ENCODE measurements around the gene PPP3R1. TPM values are rescaled to one million over a fixed set of nuclear protein-coding genes. Genes with fewer than 3 reads are reported as not detected.
A peak's percentile ranks its signal among the peaks of the same experiment; 100 is the strongest.

Gene PPP3R1
- total RNA-seq, 5 donors from 2014 or later (not counting 1 experiment from before 2014, with no cell fraction given), result 53.2 to 65.0 (median 57.7) TPM

DNA sequence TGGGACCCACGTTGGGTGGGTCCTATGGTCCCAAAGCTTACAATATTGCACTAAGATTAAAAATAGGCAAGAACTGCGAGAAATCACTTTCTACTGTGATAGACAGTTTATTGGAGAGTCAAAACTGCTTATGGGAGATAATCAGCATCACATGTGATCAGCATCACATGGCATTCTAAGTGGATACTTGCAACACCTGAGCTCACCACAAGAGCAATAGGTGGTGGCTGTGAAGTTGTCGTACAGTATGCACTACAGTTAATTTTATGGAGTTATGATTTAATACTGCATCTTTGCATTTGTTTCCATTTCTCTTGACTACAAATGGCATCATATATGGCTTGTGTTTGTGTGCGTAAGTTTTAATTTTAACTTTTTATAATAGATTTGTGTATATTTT, 83.0 kb downstream of the PPP3R1 start:
- DNase-seq, result no peak
- Mint-ChIP-seq H3K27ac (no peak overlapping the region), H3K36me3 (peaks cover 27% of the 10 kb centered on the region), H3K4me3 (no peak overlapping the region), H3K4me1 (peaks cover 23 to 29% (median 26%) of the 10 kb centered on the region in 3 donors), H3K9me3 (no peaks in the 10 kb centered on the region), H3K27me3 (no peaks in the 10 kb centered on the region)
- H3K4me3 ChIP-seq (ENCODE audit: control insufficient read depth in 1 of 2, extremely low read depth in 1 of 2, low read length in 1 of 2), result no peak overlapping the region
- ChIA-PET CTCF (interaction anchor here in 1 of 2 donors (1.0 to 1.7 kb wide), 4 partner anchors 14 to 81 kb away, joined by 3 to 6 read pairs (median 4); no protein-coding TSS in a partner anchor), POLR2A (interaction anchor here (0.5 to 1.0 kb wide), 3 partner anchors 17 to 56 kb away, joined by 5 to 7 read pairs (median 5); no protein-coding TSS in a partner anchor)
- H3K27ac ChIP-seq (ENCODE audit: low read length), result no peak overlapping the region
- WGBS (ENCODE audit: insufficient coverage), result no CpG with 5 or more reads among the region's 4 CpGs
- no peaks in the 10 kb centered on the region for H3K27me3 ChIP-seq (replicated peaks in 1 of 2; ENCODE audit: control insufficient read depth in 2 of 2, extremely low read depth in 1 of 2, insufficient read depth in 2 of 2, low read length in 1 of 2)
- H3K4me1 ChIP-seq (ENCODE audit: control insufficient read depth in 1 of 2, extremely low read depth in 1 of 2, insufficient read depth in 2 of 2, low read length in 2 of 2), result no peaks in the 10 kb centered on the region
- no peaks in the 10 kb centered on the region for H3K9me3 ChIP-seq
- H3K36me3 ChIP-seq (ENCODE audit: control insufficient read depth in 2 of 2, extremely low read depth in 1 of 2, insufficient read depth in 1 of 2, low read length in 1 of 2), result peaks cover 5 to 52% of the 10 kb centered on the region in 2 donors
- no peak for ATAC-seq (replicated peaks in 1 of 4)

DNA sequence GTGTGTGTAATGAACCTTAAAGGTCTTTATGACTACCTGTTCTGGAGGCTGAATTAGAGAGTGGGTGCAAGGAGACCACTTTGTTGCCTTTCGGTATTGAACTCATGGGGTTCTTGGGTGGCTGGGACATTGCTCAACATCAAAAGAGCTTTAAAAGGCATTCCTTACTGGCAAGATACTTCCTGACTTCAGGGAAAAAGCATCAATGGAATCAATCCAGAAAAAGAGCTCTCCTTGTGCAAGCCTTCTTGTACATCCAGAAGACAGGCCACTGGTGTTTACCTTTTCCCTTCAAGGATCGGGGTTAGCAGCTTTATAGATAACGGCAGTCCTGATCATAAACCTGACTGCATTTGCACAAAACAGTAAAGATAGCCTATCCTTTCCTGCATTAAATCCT, 85.1 kb downstream of the PPP3R1 start:
- Histone ChIP-seq H3K9me3 (no peaks in the 10 kb centered on the region), H3K27ac (ENCODE audit: low read length) (no peak overlapping the region), H3K4me3 (ENCODE audit: control insufficient read depth in 1 of 2, extremely low read depth in 1 of 2, low read length in 1 of 2) (no peak overlapping the region), H3K27me3 (replicated peaks in 1 of 2; ENCODE audit: control insufficient read depth in 2 of 2, extremely low read depth in 1 of 2, insufficient read depth in 2 of 2, low read length in 1 of 2) (no peaks in the 10 kb centered on the region), H3K36me3 (ENCODE audit: control insufficient read depth in 2 of 2, extremely low read depth in 1 of 2, insufficient read depth in 1 of 2, low read length in 1 of 2) (peaks cover 5 to 63% of the 10 kb centered on the region in 2 donors), H3K4me1 (ENCODE audit: control insufficient read depth in 1 of 2, extremely low read depth in 1 of 2, insufficient read depth in 2 of 2, low read length in 2 of 2) (no peaks in the 10 kb centered on the region)
- Mint-ChIP-seq H3K27ac (peak overlapping the region in 1 of 2 donors; percentile 11), H3K36me3 (peaks cover 35% of the 10 kb centered on the region), H3K9me3 (no peaks in the 10 kb centered on the region), H3K27me3 (no peaks in the 10 kb centered on the region), H3K4me3 (no peak overlapping the region), H3K4me1 (peaks cover 11 to 19% (median 17%) of the 10 kb centered on the region in 3 donors)
- CTCF ChIA-PET, result interaction anchor here (1.2 to 1.6 kb wide), 2 partner anchors 18 to 83 kb away, joined by 3 read pairs; no protein-coding TSS in a partner anchor
- POLR2A ChIA-PET, result interaction anchor here in 1 of 2 donors (1.1 kb wide), 1 partner anchor 13 kb away, joined by 4 read pairs; no protein-coding TSS in a partner anchor
- 100% methylated on average over 3 of the region's 3 CpGs for WGBS (ENCODE audit: insufficient coverage)
- ATAC-seq (replicated peaks in 1 of 4), result no peak
- no peak for DNase-seq

DNA sequence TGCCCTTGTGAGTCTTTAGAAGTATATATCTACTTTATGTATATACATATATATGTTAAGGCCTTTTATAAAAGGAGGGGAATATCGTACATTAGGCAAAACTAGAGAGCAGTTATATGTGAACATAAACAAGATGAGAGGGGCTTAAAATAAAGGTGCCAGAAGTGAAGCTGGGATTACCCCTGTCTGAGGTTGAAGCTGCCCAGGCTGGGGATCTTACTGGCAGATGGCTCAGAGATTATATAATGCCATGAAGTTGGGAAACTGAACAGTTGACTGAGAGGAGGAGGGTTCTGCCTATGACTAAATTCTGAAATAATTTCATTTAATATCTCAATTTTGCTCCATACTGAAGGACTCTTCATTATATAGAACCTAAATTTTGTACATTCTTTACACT, 88.7 kb downstream of the PPP3R1 start:
- Mint-ChIP-seq H3K4me1 (peaks cover 31 to 41% (median 38%) of the 10 kb centered on the region in 3 donors), H3K9me3 (no peaks in the 10 kb centered on the region), H3K4me3 (no peak overlapping the region), H3K36me3 (peaks cover 56% of the 10 kb centered on the region), H3K27me3 (no peaks in the 10 kb centered on the region), H3K27ac (no peak overlapping the region)
- Histone ChIP-seq H3K27me3 (replicated peaks in 1 of 2; ENCODE audit: control insufficient read depth in 2 of 2, extremely low read depth in 1 of 2, insufficient read depth in 2 of 2, low read length in 1 of 2) (no peaks in the 10 kb centered on the region), H3K27ac (ENCODE audit: low read length) (no peak overlapping the region), H3K36me3 (ENCODE audit: control insufficient read depth in 2 of 2, extremely low read depth in 1 of 2, insufficient read depth in 1 of 2, low read length in 1 of 2) (peaks cover 5 to 63% of the 10 kb centered on the region in 2 donors), H3K4me3 (ENCODE audit: control insufficient read depth in 1 of 2, extremely low read depth in 1 of 2, low read length in 1 of 2) (no peak overlapping the region), H3K4me1 (ENCODE audit: control insufficient read depth in 1 of 2, extremely low read depth in 1 of 2, insufficient read depth in 2 of 2, low read length in 2 of 2) (peaks cover 5 to 10% of the 10 kb centered on the region in 2 experiments), H3K9me3 (no peaks in the 10 kb centered on the region)
- ChIA-PET CTCF (no interaction called here), POLR2A (no interaction called here)
- no peak for DNase-seq
- no peak for ATAC-seq (replicated peaks in 1 of 4)
- no CpG with 5 or more reads among the region's 1 CpG for WGBS (ENCODE audit: insufficient coverage)

DNA sequence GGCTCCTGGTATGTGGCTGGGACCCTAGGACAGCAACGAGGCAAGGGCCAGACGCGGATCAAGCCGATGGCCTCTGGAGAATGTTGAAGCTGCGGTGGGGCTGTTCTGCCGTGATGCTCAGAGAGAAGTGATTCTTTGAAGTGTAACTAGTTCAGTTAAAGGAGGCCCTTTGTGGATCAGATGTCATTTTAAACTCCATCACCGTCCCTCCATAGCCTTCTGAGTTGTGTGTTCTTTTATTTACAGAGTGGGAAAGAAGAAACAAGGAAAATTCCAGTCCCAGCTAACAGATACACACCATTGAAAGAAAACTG, 94.2 kb downstream of the PPP3R1 start:
- CTCF ChIA-PET, result interaction anchor here in 1 of 2 donors (0.6 to 1.2 kb wide), 5 partner anchors 27 to 767 kb away, joined by 3 to 6 read pairs (median 3); no protein-coding TSS in a partner anchor
- peaks cover 26% of the 10 kb centered on the region for H3K36me3 Mint-ChIP-seq
- 0% methylated on average over 5 of the region's 7 CpGs for WGBS (ENCODE audit: insufficient coverage)
- Histone ChIP-seq H3K4me1 (ENCODE audit: control insufficient read depth in 1 of 2, extremely low read depth in 1 of 2, insufficient read depth in 2 of 2, low read length in 2 of 2) (peaks cover 17 to 32% of the 10 kb centered on the region in 2 experiments), H3K9me3 (no peaks in the 10 kb centered on the region), H3K36me3 (ENCODE audit: control insufficient read depth in 2 of 2, extremely low read depth in 1 of 2, insufficient read depth in 1 of 2, low read length in 1 of 2) (peaks cover 0 to 26% of the 10 kb centered on the region in 2 donors), H3K27ac (ENCODE audit: low read length) (peak overlapping the region; percentile 91), H3K4me3 (ENCODE audit: control insufficient read depth in 1 of 2, extremely low read depth in 1 of 2, low read length in 1 of 2) (peak overlapping the region; percentile 68 to 94), H3K27me3 (replicated peaks in 1 of 2; ENCODE audit: control insufficient read depth in 2 of 2, extremely low read depth in 1 of 2, insufficient read depth in 2 of 2, low read length in 1 of 2) (no peaks in the 10 kb centered on the region)
- H3K27ac Mint-ChIP-seq, result peak overlapping the region; percentile 99 to 100
- H3K4me1 Mint-ChIP-seq, result peaks cover 50 to 55% (median 53%) of the 10 kb centered on the region in 3 donors
- ATAC-seq (replicated peaks in 1 of 4) (no peak), DNase-seq (no peak)
- H3K27me3 Mint-ChIP-seq, result no peaks in the 10 kb centered on the region
- POLR2A ChIA-PET, result interaction anchor here (0.5 to 0.6 kb wide), 2 partner anchors 93 to 121 kb away, joined by 3 to 13 read pairs; no protein-coding TSS in a partner anchor
- H3K4me3 Mint-ChIP-seq, result peak overlapping the region; percentile 96 to 97 (median 97)
- no peaks in the 10 kb centered on the region for H3K9me3 Mint-ChIP-seq

DNA sequence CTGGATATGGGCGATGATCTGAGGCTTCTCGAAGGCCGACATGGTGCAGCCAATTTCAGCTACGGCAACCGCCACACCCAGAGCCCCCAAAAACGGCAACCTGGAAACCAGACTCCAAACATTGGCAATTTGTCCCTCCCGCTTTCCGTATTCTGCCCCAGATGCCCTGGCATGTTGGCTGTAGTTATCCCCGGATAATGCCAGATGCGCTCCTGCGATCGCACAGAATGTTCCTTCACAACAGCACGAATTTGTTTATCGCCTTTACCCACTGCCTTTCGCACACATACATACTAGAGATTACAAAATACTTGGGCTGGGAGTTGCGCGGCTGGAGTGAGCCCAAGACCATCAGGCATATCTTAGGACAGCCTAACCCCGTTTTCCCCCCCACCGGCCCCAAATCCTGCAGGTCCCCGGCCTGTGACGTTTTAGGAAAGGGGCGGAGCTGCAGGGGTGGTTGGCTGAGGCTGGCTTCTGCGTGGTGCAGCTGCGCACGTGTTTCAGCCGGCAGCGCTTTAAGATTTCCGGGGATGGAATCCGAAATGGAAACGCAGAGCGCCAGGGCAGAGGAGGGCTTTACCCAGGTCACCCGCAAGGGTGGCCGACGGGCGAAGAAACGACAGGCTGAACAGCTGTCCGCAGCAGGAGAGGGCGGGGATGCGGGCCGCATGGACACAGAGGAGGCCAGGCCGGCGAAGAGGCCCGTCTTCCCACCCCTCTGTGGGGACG, 94.8 kb downstream of the PPP3R1 start, which contains the start of gene PNO1:
PNO1 (plus strand) TSS at position 487 of the 732 bp plus-strand sequence; CDS start at position 534, 47 bp downstream.
- Mint-ChIP-seq H3K4me3 (peak within 1 kb of the TSS; percentile 96 to 97 (median 97)), H3K27ac (peak within 1 kb of the TSS; percentile 99 to 100), H3K4me1 (peaks cover 55 to 60% (median 58%) of the 10 kb centered on the region in 3 donors), H3K27me3 (no peaks in the 10 kb centered on the region), H3K9me3 (no peaks in the 10 kb centered on the region), H3K36me3 (peaks cover 24% of the 10 kb centered on the region)
- H3K4me3 ChIP-seq (ENCODE audit: control insufficient read depth in 1 of 2, extremely low read depth in 1 of 2, low read length in 1 of 2), result peak within 1 kb of the TSS; percentile 68 to 94
- peak within 1 kb of the TSS; percentile 91 for H3K27ac ChIP-seq (ENCODE audit: low read length)
- ChIA-PET POLR2A (interaction anchor here in 1 of 2 donors (0.6 to 1.0 kb wide), 3 partner anchors 38 to 122 kb away, joined by 3 read pairs; partner anchors contain the start of gene C1D), CTCF (interaction anchor here in 1 of 2 donors (0.6 to 1.9 kb wide), 7 partner anchors 27 to 767 kb away, joined by 3 to 6 read pairs (median 3); partner anchors contain the start of gene C1D)
- no peaks in the 10 kb centered on the region for H3K27me3 ChIP-seq (replicated peaks in 1 of 2; ENCODE audit: control insufficient read depth in 2 of 2, extremely low read depth in 1 of 2, insufficient read depth in 2 of 2, low read length in 1 of 2)
- no peaks in the 10 kb centered on the region for H3K9me3 ChIP-seq
- DNase-seq, result peak; percentile 92 to 99 (median 97)
- peaks cover 20 to 36% of the 10 kb centered on the region in 2 experiments for H3K4me1 ChIP-seq (ENCODE audit: control insufficient read depth in 1 of 2, extremely low read depth in 1 of 2, insufficient read depth in 2 of 2, low read length in 2 of 2)
- ATAC-seq (replicated peaks in 1 of 4), result peak; percentile 94 to 97 (median 94)
- peaks cover 0 to 21% of the 10 kb centered on the region in 2 donors for H3K36me3 ChIP-seq (ENCODE audit: control insufficient read depth in 2 of 2, extremely low read depth in 1 of 2, insufficient read depth in 1 of 2, low read length in 1 of 2)
- WGBS (ENCODE audit: insufficient coverage), result under 1% methylated on average over 31 of the region's 44 CpGs

DNA sequence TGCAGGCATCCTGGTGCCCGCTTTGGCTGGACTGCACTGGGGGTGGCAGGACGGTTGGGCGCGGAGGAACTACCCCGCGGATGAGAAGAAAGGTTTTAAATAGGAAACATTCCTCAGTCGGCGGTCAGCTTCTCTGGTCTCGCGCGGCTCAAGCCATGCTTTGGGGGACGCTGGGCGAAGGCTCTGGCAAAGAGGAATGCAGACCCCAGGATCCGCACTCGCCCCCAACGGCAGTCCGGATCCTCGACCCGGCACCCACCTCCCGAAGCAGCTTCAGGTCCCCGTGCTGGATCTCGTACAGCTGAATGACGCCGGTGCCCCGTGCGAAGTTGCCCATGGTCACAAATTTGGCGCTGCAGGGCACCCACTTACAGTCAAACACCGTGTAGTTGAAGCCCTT, 95.3 kb downstream of the PPP3R1 start:
- WGBS (ENCODE audit: insufficient coverage), result 1% methylated on average over 26 of the region's 28 CpGs
- Histone ChIP-seq H3K4me3 (ENCODE audit: control insufficient read depth in 1 of 2, extremely low read depth in 1 of 2, low read length in 1 of 2) (peak overlapping the region; percentile 68 to 94), H3K9me3 (no peaks in the 10 kb centered on the region), H3K36me3 (ENCODE audit: control insufficient read depth in 2 of 2, extremely low read depth in 1 of 2, insufficient read depth in 1 of 2, low read length in 1 of 2) (peaks cover 0 to 15% of the 10 kb centered on the region in 2 donors), H3K4me1 (ENCODE audit: control insufficient read depth in 1 of 2, extremely low read depth in 1 of 2, insufficient read depth in 2 of 2, low read length in 2 of 2) (peaks cover 22 to 41% of the 10 kb centered on the region in 2 experiments), H3K27ac (ENCODE audit: low read length) (peak overlapping the region; percentile 91), H3K27me3 (replicated peaks in 1 of 2; ENCODE audit: control insufficient read depth in 2 of 2, extremely low read depth in 1 of 2, insufficient read depth in 2 of 2, low read length in 1 of 2) (no peaks in the 10 kb centered on the region)
- ATAC-seq (replicated peaks in 1 of 4) (peak; percentile 51 to 55 (median 52)), DNase-seq (peak in 3 of 35 experiments; percentile 0 to 3 (median 1))
- Mint-ChIP-seq H3K4me1 (peaks cover 61 to 66% (median 64%) of the 10 kb centered on the region in 3 donors), H3K36me3 (peaks cover 19% of the 10 kb centered on the region), H3K27ac (peak overlapping the region; percentile 99 to 100), H3K9me3 (no peaks in the 10 kb centered on the region), H3K27me3 (no peaks in the 10 kb centered on the region), H3K4me3 (peak overlapping the region; percentile 96 to 97 (median 97))
- ChIA-PET POLR2A (interaction anchor here (0.5 to 1.0 kb wide), 4 partner anchors 32 to 1228 kb away, joined by 3 to 18 read pairs (median 3); partner anchors contain the start of gene C1D (in 1 of the 2)), CTCF (interaction anchor here in 1 of 2 donors (0.8 to 1.9 kb wide), 3 partner anchors 39 to 97 kb away, joined by 3 to 6 read pairs (median 4); partner anchors contain the start of gene C1D)

All from T-cell (primary cell).